H1 (cell line): ENCODE results near the gene POLR2A. TPM values are rescaled to one million over a fixed set of nuclear protein-coding genes. Genes with fewer than 3 reads are reported as not detected.

Experiments
- CTCF ChIA-PET: fragments of 300-600 bp; sonication (Branson Sonifier 250); formaldehyde crosslinking; loops from one replicate; lab custom pipeline; 2021; ENCODE audit not compliant: partially characterized antibody; lab: Charles Lee
- POLR2A ChIA-PET: fragments of 300-600 bp; sonication (Branson Sonifier 250); formaldehyde crosslinking; loops from one replicate; lab custom pipeline; 2021; ENCODE audit warnings: inconsistent platforms; ENCODE audit not compliant: partially characterized antibody; lab: Charles Lee
- DNase-seq, 2 experiments: peaks; one replicate each; pipeline versions ENCODE4 v3.0.0 to v3.0.0-alpha.2; 2010 to 2022; ENCODE audit warnings: low spot score in 2 of 2, low read depth in 1 of 2, mixed read lengths in 1 of 2
- FAIRE-seq: peaks from 2 replicates; lab custom pipeline; 2011; peaks lifted over from hg19 to GRCh38; lab: Jason Lieb, UNC
- H2AFZ ChIP-seq: 2 replicates; pipeline ENCODE4 v1.8.1; 2012; ENCODE audit warnings: low read length, inconsistent platforms
- H2AK5ac ChIP-seq: 2 replicates; pipeline ENCODE4 v1.6.1; 2013; ENCODE audit warnings: low read depth, low read length
- H2BK120ac ChIP-seq: replicated peaks from 2 replicates; pipeline ENCODE3; 2013; ENCODE audit warnings: low read depth, low read length, inconsistent platforms
- H2BK12ac ChIP-seq: 2 replicates; pipeline ENCODE4 v1.6.1; 2013; ENCODE audit warnings: low read depth, low read length
- H2BK15ac ChIP-seq: 2 replicates; pipeline ENCODE4 v1.6.1; 2013; ENCODE audit warnings: low read length
- H2BK20ac ChIP-seq: 2 replicates; pipeline ENCODE4 v1.6.1; 2013; ENCODE audit warnings: low read length
- H2BK5ac ChIP-seq: 2 replicates; pipeline ENCODE4 v1.6.1; 2013; ENCODE audit warnings: low read depth, low read length
- H3K14ac ChIP-seq: 2 replicates; pipeline ENCODE4 v1.6.1; 2013; ENCODE audit warnings: inconsistent platforms; ENCODE audit not compliant: insufficient read length
- H3K18ac ChIP-seq: 2 replicates; pipeline ENCODE4 v1.6.1; 2013; ENCODE audit warnings: low read length; ENCODE audit errors: extremely low read depth
- H3K23ac ChIP-seq: 2 replicates; pipeline ENCODE4 v1.6.1; 2013; ENCODE audit warnings: inconsistent platforms; ENCODE audit not compliant: insufficient read length
- H3K23me2 ChIP-seq: 2 replicates; pipeline ENCODE4 v1.6.1; 2013; ENCODE audit warnings: low read depth, low read length
- H3K27ac ChIP-seq: 2 replicates; pipeline ENCODE4 v1.6.1; 2011; ENCODE audit warnings: low read depth, low read length, inconsistent platforms
- H3K27me3 ChIP-seq, 4 experiments: replicated peaks in 1 of 4; 1 replicate in 1 of 4; 2 replicates in 3 of 4; pipeline versions ENCODE4 v1.6.1 to v1.8.1; 2011 to 2013; ENCODE audit warnings: low read length in 3 of 4, mild to moderate bottlenecking in 3 of 4, inconsistent platforms in 2 of 4, mixed read lengths in 2 of 4, moderate library complexity in 1 of 4; ENCODE audit not compliant: control insufficient read depth in 3 of 4, insufficient read depth in 3 of 4; ENCODE audit errors: extremely low read depth in 1 of 4
- H3K36me3 ChIP-seq, 4 experiments: 2 replicates each; pipeline versions ENCODE4 v1.6.1 to v1.8.1; 2011 to 2013; ENCODE audit warnings: mild to moderate bottlenecking in 4 of 4, low read length in 3 of 4, moderate library complexity in 2 of 4, control low read depth in 1 of 4, inconsistent platforms in 1 of 4; ENCODE audit not compliant: insufficient read depth in 4 of 4, control insufficient read depth in 2 of 4
- H3K4ac ChIP-seq: replicated peaks from 2 replicates; pipeline ENCODE3; 2013; ENCODE audit warnings: low read length, low read depth, mixed read lengths, inconsistent platforms; ENCODE audit not compliant: insufficient read length
- H3K4me1 ChIP-seq, 4 experiments: replicated peaks in 1 of 4; 1 replicate in 1 of 4; 2 replicates in 3 of 4; pipeline versions ENCODE4 v1.6.1 to v1.8.1; 2011 to 2013; ENCODE audit warnings: low read length in 3 of 4, inconsistent platforms in 2 of 4, mixed read lengths in 1 of 4; ENCODE audit not compliant: insufficient read depth in 4 of 4, control insufficient read depth in 3 of 4
- H3K4me2 ChIP-seq, 2 experiments: 2 replicates each; pipeline versions ENCODE4 v1.6.1 to v1.8.1; 2011 to 2013; ENCODE audit warnings: low read depth in 2 of 2, low read length in 2 of 2, control low read depth in 1 of 2, inconsistent platforms in 1 of 2, mild to moderate bottlenecking in 1 of 2; ENCODE audit not compliant: insufficient read depth in 1 of 2
- H3K4me3 ChIP-seq, 4 experiments: fragments of 200-600, 300-600 bp in 1 of 4; sonication (generic), shearing (Covaris generic), sonication (Bioruptor Twin) in 1 of 4; 2 replicates each; pipeline versions ENCODE4 v1.5.1 to v1.8.1; 2011 to 2016; ENCODE audit warnings: low read length in 4 of 4, low read depth in 3 of 4, control low read depth in 2 of 4, inconsistent platforms in 2 of 4, mild to moderate bottlenecking in 2 of 4, mixed read lengths in 1 of 4, moderate library complexity in 1 of 4; ENCODE audit not compliant: insufficient read depth in 2 of 4; ENCODE audit errors: extremely low read depth in 1 of 4
- H3K56ac ChIP-seq: replicated peaks from 2 replicates; pipeline ENCODE3; 2013; ENCODE audit warnings: low read depth, mild to moderate bottlenecking, mixed read lengths, low read length, inconsistent platforms; ENCODE audit not compliant: insufficient read length
- H3K79me1 ChIP-seq: 2 replicates; pipeline ENCODE4 v1.6.1; 2013; ENCODE audit warnings: low read depth, low read length, control low read depth
- H3K79me2 ChIP-seq, 2 experiments: 2 replicates each; pipeline versions ENCODE4 v1.6.1 to v1.8.1; 2012 to 2013; ENCODE audit warnings: low read length in 2 of 2, mild to moderate bottlenecking in 2 of 2, inconsistent platforms in 1 of 2; ENCODE audit not compliant: insufficient read depth in 2 of 2, control insufficient read depth in 1 of 2
- H3K9ac ChIP-seq, 4 experiments: replicated peaks in 1 of 4; 1 replicate in 1 of 4; 2 replicates in 3 of 4; pipeline versions ENCODE4 v1.6.1 to v1.8.1; 2011 to 2013; ENCODE audit warnings: low read depth in 3 of 4, low read length in 3 of 4, control low read depth in 2 of 4, mild to moderate bottlenecking in 2 of 4, moderate library complexity in 2 of 4, inconsistent platforms in 1 of 4; ENCODE audit errors: extremely low read depth in 1 of 4
- H3K9me3 ChIP-seq, 2 experiments: 2 replicates each; pipeline versions ENCODE4 v1.6.1 to v1.8.1; 2012 to 2013; ENCODE audit warnings: mild to moderate bottlenecking in 2 of 2, moderate library complexity in 2 of 2, control low read depth in 1 of 2, inconsistent platforms in 1 of 2, low read depth in 1 of 2, low read length in 1 of 2, mixed read lengths in 1 of 2; ENCODE audit not compliant: insufficient read depth in 2 of 2
- H4K20me1 ChIP-seq, 2 experiments: replicated peaks in 1 of 2; 2 replicates each; pipeline versions ENCODE3 to v1.8.1; 2011 to 2013; ENCODE audit warnings: inconsistent platforms in 2 of 2, low read length in 2 of 2, mild to moderate bottlenecking in 1 of 2; ENCODE audit not compliant: insufficient read depth in 2 of 2, control insufficient read depth in 1 of 2
- H4K5ac ChIP-seq: 2 replicates; pipeline ENCODE4 v1.6.1; 2013; ENCODE audit warnings: low read length, low read depth, mixed read lengths, inconsistent platforms; ENCODE audit not compliant: insufficient read length
- H4K8ac ChIP-seq: 2 replicates; pipeline ENCODE4 v1.8.0; 2013; ENCODE audit warnings: mild to moderate bottlenecking, moderate library complexity, low read length, inconsistent platforms; ENCODE audit not compliant: insufficient read depth; ENCODE audit errors: extremely low read depth
- H4K91ac ChIP-seq: replicated peaks from 2 replicates; pipeline ENCODE3; 2013; ENCODE audit warnings: low read length, mixed read lengths, inconsistent platforms; ENCODE audit not compliant: insufficient read length
- ATF3 ChIP-seq: IDR thresholded peaks from 2 replicates; pipeline ENCODE4 v1.6.1; 2011; ENCODE audit warnings: low read depth, mild to moderate bottlenecking, low read length; ENCODE audit not compliant: insufficient read depth
- CEBPB ChIP-seq: IDR thresholded peaks from 2 replicates; pipeline ENCODE4 v1.6.1; 2012; ENCODE audit warnings: low read depth, low read length
- EP300 ChIP-seq, 2 experiments: IDR thresholded peaks; 1 replicate in 1 of 2; 2 replicates in 1 of 2; pipeline ENCODE4 v1.6.1; 2011 to 2012; ENCODE audit warnings: low read depth in 2 of 2, low read length in 2 of 2, mild to moderate bottlenecking in 2 of 2, borderline replicate concordance in 1 of 2, inconsistent platforms in 1 of 2, moderate library complexity in 1 of 2
- EZH2 ChIP-seq: fragments of 200-600 bp; sonication (generic); IDR thresholded peaks from 2 replicates; pipeline ENCODE4 v1.7.1; 2012; ENCODE audit warnings: low read depth, mild to moderate bottlenecking, moderate library complexity, low read length, inconsistent platforms; ENCODE audit not compliant: severe bottlenecking
- JUND ChIP-seq: IDR thresholded peaks from 2 replicates; pipeline ENCODE4 v1.6.1; 2011; ENCODE audit warnings: mild to moderate bottlenecking, improper control_type of control experiment, low read length
- KDM4A ChIP-seq: IDR thresholded peaks from one replicate; pipeline ENCODE4 v1.7.1; 2012; ENCODE audit warnings: low read depth, mild to moderate bottlenecking, moderate library complexity, low read length, inconsistent platforms; ENCODE audit not compliant: severe bottlenecking
- SRF ChIP-seq: IDR thresholded peaks from 2 replicates; pipeline ENCODE4 v1.6.1; 2011; ENCODE audit warnings: mild to moderate bottlenecking, low read depth, low read length, moderate library complexity
- WGBS, 2 experiments: shearing (Covaris generic) in 1 of 2; methylation state at CpG; one replicate each; pipeline versions ENCODE4 v1.1.6 to v1.1.7; 2013 to 2015; ENCODE audit warnings: low lambda C conversion rate in 2 of 2, mixed read lengths in 2 of 2, inconsistent platforms in 1 of 2, low coverage in 1 of 2, missing lambda C conversion rate in 1 of 2; ENCODE audit not compliant: insufficient replicate concordance in 2 of 2, insufficient coverage in 1 of 2, insufficient read length in 1 of 2; ENCODE audit errors: extremely low coverage in 1 of 2, missing lambda C conversion rate in 1 of 2; 5-methylcytosine and 5-hydroxymethylcytosine counted together
- polyA plus RNA-seq, 7 experiments: library from polyadenylated mRNA; depleted of rRNA in 3 of 7; stranded (reverse) in 5 of 7; unstranded in 2 of 7; fragments of >200 nt in 5 of 7; fragments of 200-250 nt in 2 of 7; gene quantifications; 1 replicate in 5 of 7; 2 replicates in 1 of 7; 4 replicates in 1 of 7; pipeline versions ENCODE4 v1.2.1 to v1.2.3, GENCODE V29; 2011 to 2013; ENCODE audit warnings: missing spikeins in 2 of 7, mixed read lengths in 2 of 7
- total RNA-seq: library from RNA; stranded (reverse); fragmentation: NEBNext Ultra II Directional; extraction: Animal tissue kit (Norgen Biotek cat#: 25700); gene quantifications from 2 replicates; pipeline ENCODE4 v1.2.1, GENCODE V29; 2021

Gene POLR2A
- total and polyA plus RNA-seq, 2 of the 8 experiments (the other 6 are each of a cell fraction or from before 2014, with no cell fraction given), result 26.8 to 150 TPM

GRCh38 chr17:7530023-7530900 lies 46.1 kb downstream of the POLR2A start:
- Histone ChIP-seq H2AFZ (no peak overlapping the region), H3K4ac (no peak overlapping the region), H3K23me2 (no peaks in the 10 kb centered on the region), H2BK20ac (no peak overlapping the region), H3K4me1 (no peaks in the 10 kb centered on the region), H3K56ac (no peak overlapping the region), H2AK5ac (no peak overlapping the region), H3K23ac (no peak overlapping the region), H4K91ac (no peak overlapping the region), H3K4me2 (no peak overlapping the region), H3K79me1 (no peaks in the 10 kb centered on the region), H2BK5ac (no peak overlapping the region), H3K27me3 (no peaks in the 10 kb centered on the region; a peak in 1 of 7 replicates), H3K27ac (no peak overlapping the region), H4K5ac (no peak overlapping the region), H3K9ac (no peak overlapping the region), H4K8ac (no peak overlapping the region), H2BK15ac (no peak overlapping the region), H3K36me3 (no peaks in the 10 kb centered on the region), H4K20me1 (no peaks in the 10 kb centered on the region), H2BK120ac (no peak overlapping the region), H3K9me3 (peaks cover 8 to 22% of the 10 kb centered on the region in 2 experiments; a peak in 3 of 4 replicates), H3K18ac (no peak overlapping the region), H3K14ac (no peak overlapping the region), H3K79me2 (no peaks in the 10 kb centered on the region), H3K4me3 (no peak overlapping the region), H2BK12ac (no peak overlapping the region)
- no peak for DNase-seq
- WGBS, 2 experiments, result 94% methylated on average over 3 of the region's 6 CpGs; no CpG with 5 or more reads in 1 of the 2 experiments
- no peak for FAIRE-seq
- CTCF ChIA-PET, result interaction anchor here (1.9 kb wide), 1 partner anchor 30 kb away, joined by 6 read pairs; no protein-coding TSS in a partner anchor
- POLR2A ChIA-PET, result interaction anchor here (1.5 kb wide), 1 partner anchor 50 kb away, joined by 3 read pairs; no protein-coding TSS in a partner anchor
- no peak for TF ChIP-seq ATF3
- TF ChIP-seq JUND, result no peak
- TF ChIP-seq CEBPB, result no peak
- no peak for TF ChIP-seq KDM4A
- no peak for TF ChIP-seq SRF
- no peak for TF ChIP-seq EP300 (IDR thresholded peaks at IDR 0.05; ENCODE audit: borderline replicate concordance in 1 of 2, low read depth in 2 of 2, low read length in 2 of 2)
- no peak for TF ChIP-seq EZH2
